GM18861 (cell line): ENCODE results near the gene CDC42BPA.
"Not testable (repeated sequence)": the region's sequence is repeated elsewhere in the genome, so short reads cannot be mapped to it uniquely, and the experiment has no call there.

Source experiments
- ATAC-seq: cut with Tn5 transposase; IDR thresholded peaks from one replicate; pipeline ENCODE4 v1.9.1; 2021; ENCODE audit not compliant: unreplicated experiment

CDC42BPA gene

GRCh38 chr1:227003165-227003564 is 315.1 kb downstream of the CDC42BPA start:
- no peak for ATAC-seq

GRCh38 chr1:227002531-227003049 is 315.7 kb downstream of the CDC42BPA start:
- ATAC-seq: no peak

DNA sequence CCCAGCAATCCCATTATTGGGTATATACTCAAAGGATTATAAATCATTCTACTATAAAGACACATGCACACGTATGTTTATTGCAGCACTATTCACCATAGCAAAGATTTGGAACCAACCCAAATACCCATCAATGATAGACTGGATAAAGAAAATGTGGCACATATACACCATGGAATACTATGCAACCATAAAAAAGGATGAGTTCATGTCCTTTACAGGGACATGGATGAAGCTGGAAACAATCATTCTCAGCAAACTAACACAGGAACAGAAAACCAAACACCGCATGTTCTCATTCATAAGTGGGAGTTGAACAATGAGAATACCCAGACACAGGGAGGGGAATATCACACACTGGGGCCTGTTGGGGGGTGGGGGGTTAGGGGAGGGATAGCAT is 318.7 kb downstream of the CDC42BPA start:
- ATAC-seq: not testable (repeated sequence)

GRCh38 chr1:226995365-226996332 is 322.6 kb downstream of the CDC42BPA start:
- ATAC-seq: peak; percentile 98

- ATAC-seq: no peak
Observed at GRCh38 chr1:226994586-226995364, 323.5 kb downstream of the CDC42BPA start.

DNA sequence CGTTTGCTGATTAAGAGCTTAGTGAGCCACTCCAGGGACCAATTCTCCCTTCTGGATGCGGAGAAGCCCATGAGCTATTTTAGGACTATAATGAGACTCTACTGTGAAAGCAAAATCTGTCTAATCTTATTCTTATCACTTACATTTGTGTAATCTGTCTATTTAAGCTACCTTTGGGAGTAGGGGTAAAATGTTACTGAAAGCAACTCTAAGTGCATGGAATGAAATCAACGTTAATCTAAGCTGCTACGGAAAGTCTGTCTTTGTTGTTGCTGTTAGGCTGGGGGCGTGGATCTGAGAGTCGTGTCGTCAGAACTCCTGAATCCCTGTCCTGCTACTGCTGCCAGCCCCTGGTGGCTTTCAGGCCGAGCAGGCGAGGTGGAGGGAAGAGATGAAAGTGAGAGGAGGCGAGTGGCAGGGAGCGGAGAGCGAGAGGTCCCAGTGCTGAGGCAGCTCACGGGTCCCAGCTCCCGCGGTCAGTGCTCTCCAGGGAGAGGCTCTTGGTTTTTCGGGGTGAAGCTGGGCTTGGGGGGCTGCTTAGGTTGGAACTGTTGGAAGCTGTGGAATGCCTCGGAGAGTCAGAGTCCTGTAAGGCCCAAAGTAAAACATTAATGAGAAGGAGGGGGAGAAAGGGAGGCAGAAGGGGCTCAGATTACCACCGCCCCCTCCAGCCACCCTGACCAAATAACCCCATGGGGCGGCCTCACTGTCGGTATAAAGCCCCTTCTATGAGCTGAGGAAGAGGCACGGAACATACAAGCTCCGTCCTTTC is 324.3 kb downstream of the CDC42BPA start:
- no peak for ATAC-seq

DNA sequence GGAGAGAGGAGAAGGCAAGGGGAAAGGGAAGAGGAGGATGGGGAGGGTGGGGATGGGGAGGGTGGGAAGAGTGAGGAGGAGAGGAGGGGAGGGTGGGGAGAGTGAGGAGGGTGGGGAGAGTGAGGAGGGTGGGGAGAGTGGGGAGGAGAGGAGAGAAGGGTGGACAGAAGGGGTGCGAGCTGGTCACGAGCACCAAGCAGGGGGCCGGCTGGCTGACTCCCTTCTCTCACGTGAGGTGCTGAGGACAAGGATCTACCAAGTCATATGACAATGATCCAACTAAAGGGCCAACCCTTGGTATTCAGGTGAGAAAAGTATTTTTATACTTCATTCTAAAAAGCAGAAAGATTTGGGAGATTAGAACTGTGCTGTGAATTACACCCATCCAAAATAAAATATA is 326.4 kb downstream of the CDC42BPA start:
- ATAC-seq: no peak

- ATAC-seq: peak; percentile 78
Observed at GRCh38 chr1:226990133-226990716, 328.1 kb downstream of the CDC42BPA start.

DNA sequence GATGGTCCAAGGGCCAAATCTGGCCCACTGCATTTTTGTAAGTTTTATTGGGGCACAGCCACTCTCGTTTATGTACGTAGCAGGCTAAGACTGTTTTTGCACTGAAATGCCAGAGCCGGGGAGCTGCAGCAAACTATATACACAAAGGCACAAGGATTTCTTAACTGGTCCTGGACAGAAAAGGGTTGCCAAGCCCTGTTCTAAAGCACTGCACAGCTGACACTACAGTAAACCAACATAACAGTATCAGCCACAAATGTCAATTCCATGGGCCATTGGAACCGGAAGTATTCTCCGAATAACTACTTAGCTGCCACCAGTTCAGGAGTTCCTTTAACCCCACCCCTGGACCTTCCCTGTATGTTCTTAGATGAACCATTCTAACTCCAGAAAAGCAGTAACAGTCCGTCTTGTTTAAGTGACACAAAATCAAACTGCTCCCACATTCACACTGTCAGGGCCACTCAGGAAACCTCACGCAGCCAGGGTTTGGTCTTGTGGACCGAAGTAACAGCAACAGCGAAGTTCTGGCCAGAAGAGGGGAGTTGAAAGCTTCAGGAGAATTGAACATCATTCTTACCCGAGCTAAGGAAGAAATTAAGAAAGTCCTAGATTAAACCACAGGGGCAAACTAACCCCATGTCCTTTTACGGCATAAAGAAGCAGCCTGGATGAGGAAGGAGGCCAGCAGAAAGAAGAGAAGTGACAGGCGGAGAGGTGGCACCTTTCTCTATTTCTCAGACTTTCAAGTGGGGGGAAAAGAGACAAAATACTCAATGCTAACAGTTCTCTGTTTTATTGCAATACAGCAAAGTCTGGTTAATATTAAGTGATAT is 329.0 kb downstream of the CDC42BPA start:
- no peak for ATAC-seq

DNA sequence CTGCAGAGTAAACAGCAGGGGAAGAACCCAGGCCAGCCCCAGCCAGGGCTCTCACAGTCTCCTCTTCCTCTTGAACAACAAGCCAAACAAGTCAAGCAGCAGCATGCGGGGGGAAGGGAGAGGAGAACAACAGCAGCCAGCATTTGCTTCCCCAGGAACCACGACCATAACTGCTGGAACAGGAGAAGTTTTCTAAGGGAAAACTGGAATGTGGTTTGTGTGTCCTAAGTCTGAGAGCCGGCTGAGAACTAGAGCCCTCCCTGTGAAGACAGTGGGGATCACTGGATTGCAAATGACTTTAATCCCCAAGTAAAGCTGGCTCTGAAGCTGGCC is 330.0 kb downstream of the CDC42BPA start:
- ATAC-seq: no peak

- no peak for ATAC-seq
Observed at GRCh38 chr1:226987623-226988333, 330.5 kb downstream of the CDC42BPA start.

GRCh38 chr1:226987179-226987536 is 331.1 kb downstream of the CDC42BPA start:
- no peak for ATAC-seq

DNA sequence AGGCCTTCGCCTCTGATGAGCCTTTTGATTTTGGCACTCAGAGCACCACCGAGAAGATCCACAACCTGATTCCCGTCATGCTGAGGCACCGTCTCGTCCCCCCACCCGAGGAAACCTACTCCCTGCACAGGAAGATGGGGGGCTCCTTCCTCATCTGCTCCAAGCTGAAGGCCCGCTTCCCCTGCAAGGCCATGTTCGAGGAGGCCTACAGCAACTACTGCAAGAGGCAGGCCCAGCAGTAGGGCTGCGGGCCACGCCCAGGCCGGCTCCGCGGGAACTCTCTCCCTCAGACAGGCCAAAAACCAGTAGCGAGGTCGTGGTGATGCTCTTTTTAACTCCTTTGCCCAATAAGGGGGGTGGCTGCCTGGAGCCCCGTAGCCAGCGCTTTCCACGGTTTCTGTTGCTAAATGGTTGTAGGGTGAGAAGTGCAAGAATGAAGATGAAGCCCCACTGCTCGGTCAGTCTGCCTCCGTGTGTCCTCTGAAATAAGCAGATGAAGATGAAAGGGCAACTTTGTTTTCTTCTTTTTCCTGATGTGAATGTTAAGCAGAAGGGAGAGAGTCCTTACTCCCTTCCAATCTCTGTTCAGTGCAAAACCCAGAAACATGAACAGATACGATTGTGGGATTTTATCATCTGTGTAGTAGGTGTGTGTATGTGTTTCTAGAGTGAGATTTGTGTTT is 331.7 kb downstream of the CDC42BPA start:
- no peak for ATAC-seq

DNA sequence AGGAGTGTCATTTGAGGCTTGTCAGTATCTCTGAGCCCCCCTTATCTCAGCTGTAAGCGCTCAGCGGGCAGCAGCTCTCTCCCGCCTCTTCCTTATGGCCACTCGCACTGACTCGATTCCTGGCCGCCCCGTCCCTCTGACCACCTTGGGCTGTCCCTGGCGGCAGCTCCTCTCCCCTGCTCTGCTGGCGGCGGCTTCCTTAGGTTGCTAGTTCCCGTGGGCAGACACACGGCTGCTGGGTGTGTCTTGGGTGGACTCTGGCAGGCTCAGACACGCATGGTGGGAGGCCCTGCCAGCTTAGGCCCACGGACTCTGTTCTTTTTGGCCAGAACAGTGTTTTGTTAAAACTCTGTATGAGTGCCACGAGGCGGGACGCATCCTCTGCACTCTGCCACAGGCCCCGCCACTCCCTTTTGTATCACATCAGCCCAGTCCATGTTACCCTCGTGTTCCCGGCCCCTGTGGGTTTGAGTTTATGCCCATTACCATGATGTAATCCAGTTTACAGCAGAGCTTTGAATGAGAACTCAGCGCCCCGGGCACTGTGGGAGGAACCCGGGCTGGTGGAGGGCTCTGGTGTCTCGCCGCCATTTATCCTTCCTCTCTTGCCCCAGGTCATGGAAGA is 332.3 kb downstream of the CDC42BPA start:
- no peak for ATAC-seq

DNA sequence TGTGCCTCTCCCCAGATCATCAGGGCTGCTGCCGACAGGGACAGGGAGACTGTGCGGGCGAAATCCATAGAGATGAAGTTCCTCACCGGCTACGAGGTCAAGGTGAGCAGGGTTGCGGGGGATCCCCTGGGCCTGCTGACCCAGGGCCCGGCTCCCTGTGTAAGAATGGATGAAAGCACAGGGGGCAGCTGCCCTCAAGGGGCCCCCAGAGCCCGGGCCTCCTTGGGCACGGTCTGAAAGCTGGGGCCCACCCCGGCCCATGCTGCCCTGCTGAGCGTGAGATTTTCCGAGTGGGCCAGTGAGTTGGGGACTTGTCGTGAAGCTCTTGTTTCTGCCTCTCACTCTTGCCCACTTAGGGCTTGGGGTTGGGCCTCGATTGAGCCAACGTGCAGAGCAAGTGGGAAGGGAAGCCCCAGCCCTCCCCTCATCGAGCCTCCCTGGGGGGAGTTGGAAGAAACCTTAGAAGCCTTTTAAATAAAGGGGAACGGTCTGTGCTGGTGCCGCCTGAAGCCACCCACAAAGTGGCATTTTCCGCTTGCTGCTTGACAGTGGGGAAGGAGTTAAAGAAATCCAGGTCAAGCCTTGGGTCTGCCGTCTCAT is 333.0 kb downstream of the CDC42BPA start:
- no peak for ATAC-seq

DNA sequence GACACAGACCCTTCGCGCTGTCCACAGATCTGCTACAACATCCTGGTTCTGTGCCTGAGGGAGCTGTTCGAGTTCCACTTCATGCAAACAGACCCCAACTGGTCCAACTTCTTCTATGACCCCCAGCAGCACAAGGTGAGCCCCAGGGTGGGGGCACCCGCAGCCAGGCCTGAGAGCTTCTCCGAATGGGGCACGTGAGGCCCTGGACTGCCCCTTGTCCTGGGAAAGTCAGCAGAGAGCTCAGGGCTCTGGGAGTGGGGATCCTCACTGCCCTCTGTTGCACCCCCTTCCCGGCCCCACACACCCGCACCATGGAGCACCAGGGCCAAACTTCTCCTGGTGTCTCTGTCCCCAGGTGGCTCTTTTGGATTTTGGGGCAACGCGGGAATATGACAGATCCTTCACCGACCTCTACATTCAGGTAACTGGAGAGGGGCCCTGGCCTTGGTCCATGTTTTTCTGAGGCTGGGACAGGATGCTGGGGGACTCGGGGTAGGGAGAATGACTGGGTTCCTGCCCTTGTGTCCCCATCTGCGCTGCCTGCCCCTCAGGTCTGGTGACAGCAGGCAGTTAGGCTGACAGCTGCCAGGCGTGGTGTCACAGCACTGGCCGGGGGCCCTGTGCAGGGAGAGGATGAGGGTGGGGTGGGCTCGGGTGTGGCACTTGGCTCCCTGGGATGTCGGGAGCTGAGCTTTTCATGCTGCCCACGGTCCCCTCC is 333.6 kb downstream of the CDC42BPA start:
- ATAC-seq: no peak

DNA sequence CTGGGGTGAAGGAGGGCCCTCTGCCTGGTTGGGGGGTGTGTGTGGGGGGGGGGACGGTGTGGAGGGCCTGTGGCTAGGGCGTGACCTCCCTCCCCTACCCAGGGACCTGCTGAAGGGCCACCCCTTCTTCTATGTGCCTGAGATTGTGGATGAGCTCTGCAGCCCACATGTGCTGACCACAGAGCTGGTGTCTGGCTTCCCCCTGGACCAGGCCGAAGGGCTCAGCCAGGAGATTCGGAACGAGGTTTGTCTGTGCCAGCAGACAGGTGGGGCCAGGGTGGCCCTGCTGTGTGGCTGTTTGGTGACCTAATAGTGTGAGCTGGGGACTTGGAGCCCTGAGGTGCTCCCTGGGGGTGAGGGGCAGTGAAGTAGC is 334.3 kb downstream of the CDC42BPA start:
- no peak for ATAC-seq
